ENCODE data around the gene ELK4. TPM values are rescaled to one million over a fixed set of nuclear protein-coding genes. Genes with fewer than 3 reads are reported as not detected.

Gene ELK4
- polyA plus RNA-seq, 1 of the 3 experiments (the other 2 are of a cell fraction): 2.6 TPM

GRCh38 chr1:205589618-205590456, 42.0 kb downstream of the ELK4 start:
- no peak overlapping the region for H2AFZ ChIP-seq (ENCODE audit: low read depth)
- H3K4me1 ChIP-seq (ENCODE audit: control insufficient read depth in 1 of 2, insufficient read depth in 2 of 2, low read depth in 1 of 2, low read length in 1 of 2): peaks cover 0 to 10% of the 10 kb centered on the region in 2 experiments; a peak in 1 of 4 replicates
- no peak overlapping the region for H3K9ac ChIP-seq
- no peaks in the 10 kb centered on the region for H4K20me1 ChIP-seq (ENCODE audit: insufficient read depth)
- DNase-seq: no peak
- TF ChIP-seq CTCF (IDR thresholded peaks at IDR 0.05) (no peak), USF1 (IDR thresholded peaks at IDR 0.05; ENCODE audit: borderline replicate concordance, low read depth) (no peak), MAX (IDR thresholded peaks at IDR 0.05; ENCODE audit: low read depth) (no peak), NFIC (IDR thresholded peaks at IDR 0.05; ENCODE audit: borderline replicate concordance) (no peak), USF2 (IDR thresholded peaks at IDR 0.05; ENCODE audit: borderline replicate concordance, low read depth, low read length) (no peak), TAF1 (IDR thresholded peaks at IDR 0.05; ENCODE audit: borderline replicate concordance, low read depth, low read length) (no peak), ZBTB33 (IDR thresholded peaks at IDR 0.05; ENCODE audit: borderline replicate concordance, low read depth) (no peak), TCF12 (IDR thresholded peaks at IDR 0.05) (no peak), GATA2 (CRISPR knock-in tag; IDR thresholded peaks at IDR 0.05) (no peak), YY1 (IDR thresholded peaks at IDR 0.05; ENCODE audit: low read depth) (no peak), CHD2 (IDR thresholded peaks at IDR 0.05; ENCODE audit: low read length, partially characterized antibody) (no peak), TEAD4 (IDR thresholded peaks at IDR 0.05; ENCODE audit: borderline replicate concordance, insufficient read depth) (no peak), FOXM1 (IDR thresholded peaks at IDR 0.05; ENCODE audit: low read depth) (no peak), REST (IDR thresholded peaks at IDR 0.05; ENCODE audit: low read depth, low read length) (no peak), PBX3 (IDR thresholded peaks at IDR 0.05) (no peak), FOXJ3 (CRISPR knock-in tag; IDR thresholded peaks at IDR 0.05) (no peak), POLR2AphosphoS5 (IDR thresholded peaks at IDR 0.05; ENCODE audit: low read depth, low read length) (no peak), IRF3 (IDR thresholded peaks at IDR 0.05; ENCODE audit: low read depth, low read length) (no peak), SMC3 (IDR thresholded peaks at IDR 0.05; ENCODE audit: low read depth, low read length) (no peak)
- no peaks in the 10 kb centered on the region for H3K9me2 ChIP-seq
- POLR2A ChIA-PET: no interaction called here
- H3K9me3 ChIP-seq: no peaks in the 10 kb centered on the region
- peaks cover 4% of the 10 kb centered on the region for H3F3A ChIP-seq (replicated peaks; ENCODE audit: insufficient read depth)
- no peaks in the 10 kb centered on the region for H3K36me3 ChIP-seq (replicated peaks in 1 of 2; ENCODE audit: control insufficient read depth in 1 of 2, insufficient read depth in 2 of 2, low read length in 1 of 2)
- CTCF ChIA-PET: interaction anchor here (0.6 to 9.7 kb wide), 9 partner anchors 11 to 125 kb away, joined by 3 to 443 read pairs (median 18); partner anchors contain the start of gene ELK4
- H3K4me3 ChIP-seq (ENCODE audit: low read depth in 2 of 2, low read length in 1 of 2): no peak overlapping the region
- no peaks in the 10 kb centered on the region for H3K79me2 ChIP-seq (ENCODE audit: insufficient read depth)
- no peaks in the 10 kb centered on the region for H3K27me3 ChIP-seq (ENCODE audit: insufficient read depth)
- WGBS (ENCODE audit: low lambda C conversion rate): 88% methylated on average over 7 of the region's 7 CpGs
- H3K4me2 ChIP-seq: no peak overlapping the region
- no peak overlapping the region for H3K27ac ChIP-seq (ENCODE audit: low read depth in 2 of 2, low read length in 1 of 2)

All from SK-N-SH (cell line).